HepG2 (cell line): ENCODE measurements around the gene ANTXRL. TPM values are rescaled to one million over a fixed set of nuclear protein-coding genes. Genes with fewer than 3 reads are reported as not detected.
A peak's percentile ranks its signal among the peaks of the same experiment; 100 is the strongest.
"Not testable (repeated sequence)": the region's sequence is repeated elsewhere in the genome, so short reads cannot be mapped to it uniquely, and the experiment has no call there.

ENCODE experiments used
- ATAC-seq: fragments of 200-7000 bp; cut with Tn5 transposase; 3 replicates; pipeline ENCODE4 v1.9.1; 2020; ENCODE audit warnings: mild to moderate bottlenecking, moderate library complexity
- BruUV-seq: library from RNA; stranded (reverse); fragments of 400-500 nt; replicated peaks from 2 replicates; lab custom pipeline; 2021; lab: Mats Ljungman, UMichigan
- CTCF ChIA-PET: fragments of 300-600 bp; formaldehyde crosslinking; extraction: SDS; loops from one replicate; lab custom pipeline; 2021; ENCODE audit warnings: low total read pairs, inconsistent platforms, low intra/inter-chr PET ratio; lab: Yijun Ruan, JAX
- POLR2A ChIA-PET: fragments of 350-600 bp; sonication (Branson Sonifier 250); formaldehyde crosslinking; loops from one replicate; lab custom pipeline; 2020; ENCODE audit warnings: antibody characterized with exemption, inconsistent platforms; lab: Yijun Ruan, JAX
- DNase-seq: peaks from one replicate; pipeline ENCODE4 v3.0.0-alpha.2; 2015; ENCODE audit warnings: low spot score
- FAIRE-seq: peaks from 3 replicates; lab custom pipeline; 2011; peaks lifted over from hg19 to GRCh38; lab: Jason Lieb, UNC
- H2AFZ ChIP-seq: one replicate; pipeline ENCODE4 v1.6.1; 2011; ENCODE audit warnings: low read length, inconsistent platforms
- H3K27ac ChIP-seq: fragments of 300-600 bp; 3 replicates; pipeline ENCODE4 v1.8.0; 2011; ENCODE audit warnings: mixed run types, mild to moderate bottlenecking, mixed read lengths, low read length, inconsistent platforms; ENCODE audit not compliant: insufficient read depth; ENCODE audit errors: extremely low read length
- H3K27me3 ChIP-seq, 2 experiments: fragments of 200-600 bp in 1 of 2; 2 replicates in 1 of 2; 3 replicates in 1 of 2; pipeline versions ENCODE4 v1.6.0 to v1.8.0; 2011; ENCODE audit warnings: low read length in 2 of 2, mild to moderate bottlenecking in 2 of 2, moderate library complexity in 2 of 2, inconsistent platforms in 1 of 2; ENCODE audit not compliant: insufficient read depth in 2 of 2, control insufficient read depth in 1 of 2
- H3K36me3 ChIP-seq, 2 experiments: fragments of 200-600 bp in 1 of 2; replicated peaks in 1 of 2; 2 replicates in 1 of 2; 3 replicates in 1 of 2; pipeline versions ENCODE4 v1.5.1 to v1.8.0; 2011; ENCODE audit warnings: low read length in 2 of 2, inconsistent platforms in 1 of 2; ENCODE audit not compliant: insufficient read depth in 2 of 2, control insufficient read depth in 1 of 2
- H3K4me1 ChIP-seq: 2 replicates; pipeline ENCODE4 v1.5.1; 2012; ENCODE audit warnings: low read length, inconsistent platforms; ENCODE audit not compliant: insufficient read depth
- H3K4me2 ChIP-seq: 2 replicates; pipeline ENCODE4 v1.6.0; 2011; ENCODE audit warnings: low read depth, low read length, inconsistent platforms
- H3K4me3 ChIP-seq, 3 experiments: fragments of 200-600 bp in 1 of 3; sonication (generic), shearing (Covaris generic) in 1 of 3; replicated peaks in 1 of 3; 2 replicates each; pipeline ENCODE4 v1.5.1; 2011 to 2016; ENCODE audit warnings: low read length in 3 of 3, inconsistent platforms in 2 of 3, low read depth in 2 of 3, mild to moderate bottlenecking in 2 of 3, control low read depth in 1 of 3, mixed read lengths in 1 of 3; ENCODE audit not compliant: insufficient read depth in 1 of 3
- H3K79me2 ChIP-seq: one replicate; pipeline ENCODE4 v1.6.1; 2011; ENCODE audit warnings: low read length, inconsistent platforms; ENCODE audit not compliant: insufficient read depth
- H3K9ac ChIP-seq: 2 replicates; pipeline ENCODE4 v1.6.0; 2011; ENCODE audit warnings: mild to moderate bottlenecking, low read depth, low read length, inconsistent platforms; ENCODE audit not compliant: insufficient read depth
- H3K9me3 ChIP-seq: 2 replicates; pipeline ENCODE4 v1.5.1; 2012; ENCODE audit warnings: mild to moderate bottlenecking, low read length
- H4K20me1 ChIP-seq: 2 replicates; pipeline ENCODE4 v1.6.0; 2011; ENCODE audit warnings: inconsistent platforms, mild to moderate bottlenecking, low read length, moderate library complexity; ENCODE audit not compliant: insufficient read depth
- WGBS: methylation state at CpG from one replicate; pipeline ENCODE4 v1.1.6; 2017; ENCODE audit warnings: low lambda C conversion rate; 5-methylcytosine and 5-hydroxymethylcytosine counted together
- in situ Hi-C: cut with HindIII; loops from 2 replicates; pipeline ENCODE4 v1.10.0; 2017; ENCODE audit warnings: low pct_unique_long_range_greater_than_20kb; ENCODE audit not compliant: extremely low pct_ligation_motif_present
- intact Hi-C: fragments of 100-400 bp; cut with micrococcal nuclease; formaldehyde crosslinking; loops from one replicate; pipeline ENCODE4 v1.10.0; 2022; ENCODE audit not compliant: unreplicated experiment
- polyA plus RNA-seq, 8 experiments: library from polyadenylated mRNA; depleted of rRNA in 3 of 8; stranded (reverse) in 7 of 8; unstranded in 1 of 8; fragments of >200 nt; fragmentation: Illumina TruSeq in 4 of 8; extraction: Trizol in 4 of 8; gene quantifications; 2 replicates each; pipeline versions ENCODE4 v1.2.1 to v1.2.3, GENCODE V29; 2011 to 2016; ENCODE audit warnings: low read depth in 4 of 8, missing spikeins in 1 of 8, mixed read lengths in 1 of 8; ENCODE audit not compliant: insufficient read depth in 1 of 8
- total RNA-seq, 5 experiments: library from RNA; depleted of rRNA; stranded (reverse); fragments of >200 nt; fragmentation: Illumina TruSeq; extraction: Trizol; gene quantifications; 2 replicates each; pipeline ENCODE4 v1.2.3, GENCODE V29; 2016; ENCODE audit warnings: low read depth in 1 of 5

Gene ANTXRL
- total and polyA plus RNA-seq, 2 of the 13 experiments (the other 11 are each of a cell fraction or from before 2014, with no cell fraction given): not detected

DNA sequence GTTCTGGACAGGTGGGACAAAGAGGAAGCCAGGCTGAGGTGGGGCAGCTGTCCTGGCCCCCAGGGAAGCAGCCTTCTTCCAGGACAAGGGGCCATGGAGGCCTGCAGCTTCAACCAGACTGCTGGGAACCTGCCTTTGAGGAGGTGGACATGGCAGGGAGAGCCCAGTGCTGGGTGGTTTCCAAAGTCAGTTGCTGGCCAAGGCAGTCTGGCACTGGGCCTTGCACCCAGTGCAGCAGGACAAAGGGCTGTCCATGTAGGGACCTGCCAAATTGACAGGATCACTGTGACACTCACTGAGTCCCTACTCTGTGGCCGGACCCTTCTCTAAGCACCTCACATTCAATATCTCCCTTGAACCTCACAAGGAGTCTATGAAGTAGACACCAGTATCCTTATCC is 90.2 kb downstream of the ANTXRL start:
- in situ Hi-C loops, H3K4me3 ChIP-seq, POLR2A ChIA-PET, H3K4me1 ChIP-seq, H4K20me1 ChIP-seq, H2AFZ ChIP-seq, H3K36me3 ChIP-seq, H3K9ac ChIP-seq, intact Hi-C loops, H3K79me2 ChIP-seq, H3K27ac ChIP-seq, H3K4me2 ChIP-seq, H3K9me3 ChIP-seq, ATAC-seq, CTCF ChIA-PET, FAIRE-seq, BruUV-seq, H3K27me3 ChIP-seq, DNase-seq: not testable (repeated sequence)
- no CpG with 5 or more reads among the region's 1 CpG for WGBS

DNA sequence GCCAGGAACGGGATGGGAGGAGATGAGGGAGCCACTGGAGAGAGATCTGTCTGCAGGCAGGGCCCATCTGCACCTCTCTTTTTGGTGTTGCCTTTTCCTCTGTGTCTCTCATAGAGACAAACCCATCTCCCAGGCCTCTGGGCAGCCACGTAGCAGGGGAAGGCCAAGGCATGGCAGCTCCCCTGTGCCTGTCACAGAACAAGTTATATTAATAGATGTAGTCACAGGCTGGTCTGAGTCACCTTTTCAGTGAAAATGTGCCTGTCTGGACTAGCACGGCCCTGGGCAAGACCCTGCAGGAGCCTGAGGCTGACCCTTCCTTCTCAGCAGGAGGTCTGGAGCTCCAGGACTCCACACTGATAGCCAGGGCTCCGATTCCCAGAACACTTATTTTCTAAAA is 90.9 kb downstream of the ANTXRL start:
- ATAC-seq, H3K9me3 ChIP-seq, H3K36me3 ChIP-seq, CTCF ChIA-PET, POLR2A ChIA-PET, DNase-seq, H3K4me1 ChIP-seq, H3K79me2 ChIP-seq, H4K20me1 ChIP-seq, H3K9ac ChIP-seq, intact Hi-C loops, H3K4me2 ChIP-seq, H3K27me3 ChIP-seq, BruUV-seq, in situ Hi-C loops, FAIRE-seq, H3K4me3 ChIP-seq, H3K27ac ChIP-seq, H2AFZ ChIP-seq: not testable (repeated sequence)
- WGBS: no CpG with 5 or more reads among the region's 4 CpGs

DNA sequence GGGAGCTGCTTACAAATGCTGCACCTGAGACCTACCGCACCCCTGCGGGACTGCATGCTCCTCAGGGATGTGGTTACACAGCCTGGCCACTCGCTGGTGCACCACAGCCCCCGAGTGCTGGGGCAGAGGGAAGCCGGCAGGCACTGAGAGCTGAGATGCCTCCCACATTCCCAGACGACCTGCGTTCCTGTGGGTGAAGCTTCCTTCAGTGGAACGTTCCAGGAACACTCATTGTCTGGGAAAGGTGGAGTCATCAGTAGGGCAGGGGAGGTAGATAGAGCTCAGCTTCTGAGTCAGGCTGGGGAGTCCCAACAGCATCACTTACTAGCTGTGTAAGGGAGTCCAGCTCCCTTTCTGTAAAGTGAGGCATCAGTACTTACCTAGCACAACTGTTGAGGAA is 91.3 kb downstream of the ANTXRL start:
- H3K79me2 ChIP-seq, H3K4me1 ChIP-seq, H3K27me3 ChIP-seq, H3K9ac ChIP-seq, BruUV-seq, H2AFZ ChIP-seq, H4K20me1 ChIP-seq, H3K9me3 ChIP-seq, FAIRE-seq, POLR2A ChIA-PET, H3K36me3 ChIP-seq, H3K4me3 ChIP-seq, in situ Hi-C loops, CTCF ChIA-PET, DNase-seq, H3K27ac ChIP-seq, H3K4me2 ChIP-seq, intact Hi-C loops: not testable (repeated sequence)
- ATAC-seq: peak; percentile 51
- WGBS: no CpG with 5 or more reads among the region's 8 CpGs

DNA sequence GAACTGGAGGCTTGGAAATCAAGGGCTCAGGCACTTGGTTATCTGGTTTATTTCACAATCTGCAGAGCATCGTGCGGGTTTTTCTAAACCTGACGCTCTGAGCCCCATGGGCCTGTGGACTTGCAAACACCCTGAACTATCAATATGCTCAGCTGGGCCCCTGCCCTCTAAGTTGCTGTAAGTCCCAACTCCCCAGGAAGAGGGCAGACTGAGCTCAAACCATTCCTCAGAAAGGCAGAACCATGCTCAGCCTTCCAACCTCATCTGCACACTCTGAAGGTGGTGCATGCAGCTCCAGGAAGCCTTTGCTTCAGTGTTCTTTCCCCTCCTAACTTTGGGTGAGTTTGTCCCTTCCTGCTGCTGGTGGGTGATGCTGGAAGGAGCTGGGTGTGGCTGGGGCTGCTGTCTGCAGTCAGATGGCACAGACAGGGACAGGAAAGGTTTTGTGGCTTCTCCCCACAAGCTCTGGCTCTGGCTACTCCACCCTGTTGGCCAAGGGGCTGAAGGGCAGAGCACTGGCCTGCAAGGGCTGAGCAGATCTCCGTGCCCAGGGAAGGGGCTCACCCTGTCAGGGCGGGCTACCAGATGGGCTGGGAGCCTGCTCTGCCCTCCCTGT is 92.5 kb downstream of the ANTXRL start:
- H3K4me1 ChIP-seq, in situ Hi-C loops: not testable (repeated sequence)

More for the DNA sequence above, 92.5 kb downstream of the ANTXRL start:
- H3K27ac ChIP-seq, H3K36me3 ChIP-seq, H3K9me3 ChIP-seq, H2AFZ ChIP-seq, intact Hi-C loops, CTCF ChIA-PET, H4K20me1 ChIP-seq, FAIRE-seq, H3K9ac ChIP-seq, H3K79me2 ChIP-seq, BruUV-seq, H3K4me2 ChIP-seq, H3K27me3 ChIP-seq, H3K4me3 ChIP-seq, POLR2A ChIA-PET, DNase-seq: not testable (repeated sequence)
- peak; percentile 61 for ATAC-seq
- WGBS: 0% methylated on average over 3 of the region's 5 CpGs
